Hepatocyte (in vitro differentiated cells): Measurements from ENCODE around the gene CAMKMT.

ENCODE experiments used
- EZH2 ChIP-seq: fragments of 200-600 bp; sonication (generic); IDR thresholded peaks from 2 replicates; pipeline ENCODE4 v1.6.1; 2016; ENCODE audit warnings: antibody characterized with exemption, mild to moderate bottlenecking, borderline replicate concordance
- EZH2phosphoT487 ChIP-seq: fragments of 200-600 bp; sonication (generic); IDR thresholded peaks from one replicate; pipeline ENCODE4 v1.6.1; 2018; ENCODE audit warnings: antibody characterized with exemption, mild to moderate bottlenecking, low read depth, moderate library complexity; ENCODE audit not compliant: unreplicated experiment, severe bottlenecking
- TF ChIP-seq, protein P1 (sequence below): fragments of 200-600 bp; sonication (generic); IDR thresholded peaks from 2 replicates; pipeline ENCODE4 v1.5.1; 2016; ENCODE audit warnings: antibody characterized with exemption, mild to moderate bottlenecking; ENCODE audit not compliant: poor library complexity

DNA sequence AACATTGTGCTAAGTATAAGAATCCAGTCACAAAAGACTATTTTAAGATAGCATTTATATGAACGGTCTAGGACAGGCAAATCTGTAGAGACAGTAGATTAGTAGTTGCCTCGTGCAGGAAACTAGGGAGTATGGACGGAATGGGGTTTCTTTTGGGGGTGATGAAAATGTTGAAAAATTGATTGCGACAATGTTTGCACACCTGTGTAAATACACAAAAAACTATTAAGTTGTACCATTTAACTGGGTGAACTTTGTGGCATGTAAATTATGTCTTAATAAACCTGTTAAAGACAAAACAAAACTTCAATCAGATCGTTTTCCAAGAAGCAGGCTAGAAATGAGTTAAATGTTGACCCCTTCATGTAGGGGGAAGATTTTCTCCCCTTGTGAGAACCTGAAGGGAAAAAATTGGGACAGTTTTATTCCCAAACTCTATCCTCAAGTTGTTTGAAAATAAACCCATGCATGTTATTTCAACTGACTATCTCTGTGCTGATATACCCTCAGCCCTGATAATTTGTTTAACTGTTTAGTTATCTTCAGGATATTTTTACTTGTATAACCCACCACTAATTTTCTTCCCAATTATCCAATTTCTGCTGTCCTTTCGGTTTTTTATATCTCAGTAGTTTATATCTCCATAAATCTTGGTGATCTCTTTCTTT is 87.2 kb downstream of the CAMKMT start:
- TF ChIP-seq, protein P1, sequence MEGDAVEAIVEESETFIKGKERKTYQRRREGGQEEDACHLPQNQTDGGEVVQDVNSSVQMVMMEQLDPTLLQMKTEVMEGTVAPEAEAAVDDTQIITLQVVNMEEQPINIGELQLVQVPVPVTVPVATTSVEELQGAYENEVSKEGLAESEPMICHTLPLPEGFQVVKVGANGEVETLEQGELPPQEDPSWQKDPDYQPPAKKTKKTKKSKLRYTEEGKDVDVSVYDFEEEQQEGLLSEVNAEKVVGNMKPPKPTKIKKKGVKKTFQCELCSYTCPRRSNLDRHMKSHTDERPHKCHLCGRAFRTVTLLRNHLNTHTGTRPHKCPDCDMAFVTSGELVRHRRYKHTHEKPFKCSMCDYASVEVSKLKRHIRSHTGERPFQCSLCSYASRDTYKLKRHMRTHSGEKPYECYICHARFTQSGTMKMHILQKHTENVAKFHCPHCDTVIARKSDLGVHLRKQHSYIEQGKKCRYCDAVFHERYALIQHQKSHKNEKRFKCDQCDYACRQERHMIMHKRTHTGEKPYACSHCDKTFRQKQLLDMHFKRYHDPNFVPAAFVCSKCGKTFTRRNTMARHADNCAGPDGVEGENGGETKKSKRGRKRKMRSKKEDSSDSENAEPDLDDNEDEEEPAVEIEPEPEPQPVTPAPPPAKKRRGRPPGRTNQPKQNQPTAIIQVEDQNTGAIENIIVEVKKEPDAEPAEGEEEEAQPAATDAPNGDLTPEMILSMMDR, result no peak
- TF ChIP-seq EZH2 (no peak), EZH2phosphoT487 (no peak)
